SJSA1 (cell line): ENCODE measurements around the gene MAGEL2. TPM values are rescaled to one million over a fixed set of nuclear protein-coding genes. Genes with fewer than 3 reads are reported as not detected.

ENCODE experiments used
- DNase-seq, 2 experiments: peaks; one replicate each; pipeline ENCODE4 v3.0.0-alpha.2; 2015 to 2020; ENCODE audit warnings: low spot score in 2 of 2, low read depth in 1 of 2
- H3K27ac ChIP-seq: fragments of 250-450 bp; sonication (Bioruptor Pico); 2 replicates; pipeline ENCODE4 v1.5.1; 2020; ENCODE audit warnings: mild to moderate bottlenecking, moderate library complexity
- H3K27me3 ChIP-seq: fragments of 250-450 bp; sonication (Bioruptor Pico); replicated peaks from 2 replicates; pipeline ENCODE4 v1.5.1; 2020; ENCODE audit warnings: mild to moderate bottlenecking, moderate library complexity
- H3K36me3 ChIP-seq: fragments of 250-450 bp; sonication (Bioruptor Pico); 2 replicates; pipeline ENCODE4 v1.5.1; 2020; ENCODE audit warnings: mild to moderate bottlenecking
- H3K4me1 ChIP-seq: fragments of 250-450 bp; sonication (Bioruptor Pico); replicated peaks from 2 replicates; pipeline ENCODE4 v1.6.1; 2021; ENCODE audit warnings: mild to moderate bottlenecking
- H3K4me3 ChIP-seq: fragments of 250-450 bp; sonication (Bioruptor Pico); 2 replicates; pipeline ENCODE4 v1.5.1; 2020; ENCODE audit warnings: mild to moderate bottlenecking
- H3K9me3 ChIP-seq: fragments of 250-450 bp; sonication (Bioruptor Pico); replicated peaks from 2 replicates; pipeline ENCODE4 v1.5.1; 2020; ENCODE audit warnings: mild to moderate bottlenecking
- total RNA-seq: library from RNA; depleted of rRNA; stranded (reverse); fragments of >200 nt; shearing (Covaris generic); gene quantifications from 2 replicates; pipeline ENCODE4 v1.2.3, GENCODE V29; 2014; rRNA removed

Gene MAGEL2
- total RNA-seq = not detected in 2 replicates

GRCh38 chr15:23647421-23648370 is at the start of gene MAGEL2:
Gene MAGEL2 (minus strand): TSS chr15:23647867. CDS start chr15:23647742, 125 bp downstream.
- Histone ChIP-seq H3K36me3 (no peaks in the 10 kb centered on the region), H3K9me3 (0 out of 2 replicates have a peak, but pooled peaks cover 3% of the 10 kb centered on the region), H3K27me3 (no peaks in the 10 kb centered on the region), H3K27ac (no peak within 1 kb of the TSS), H3K4me1 (no peaks in the 10 kb centered on the region), H3K4me3 (no peak within 1 kb of the TSS)
- no peak for DNase-seq

GRCh38 chr15:23695282-23695681 is 47.6 kb upstream of the MAGEL2 start:
- no peak overlapping the region for H3K4me3 ChIP-seq

GRCh38 chr15:23694592-23694991 is 46.9 kb upstream of the MAGEL2 start:
- no peak overlapping the region for H3K27ac ChIP-seq
- no peaks in the 10 kb centered on the region for H3K27me3 ChIP-seq
- no peaks in the 10 kb centered on the region; the same call in 1 of the 2 replicates for H3K9me3 ChIP-seq
- H3K4me3 ChIP-seq = no peak overlapping the region
- no peak for DNase-seq
- H3K36me3 ChIP-seq = no peaks in the 10 kb centered on the region
- no peaks in the 10 kb centered on the region for H3K4me1 ChIP-seq

More at GRCh38 chr15:23695282-23695681, 47.6 kb upstream of the MAGEL2 start:
- H3K9me3 ChIP-seq = no peaks in the 10 kb centered on the region; the same call in 1 of the 2 replicates
- H3K36me3 ChIP-seq = no peaks in the 10 kb centered on the region
- no peaks in the 10 kb centered on the region for H3K4me1 ChIP-seq
- no peaks in the 10 kb centered on the region for H3K27me3 ChIP-seq
- H3K27ac ChIP-seq = no peak overlapping the region
- DNase-seq = no peak

GRCh38 chr15:23690450-23690852 is 42.8 kb upstream of the MAGEL2 start:
- no peaks in the 10 kb centered on the region for H3K27me3 ChIP-seq
- no peaks in the 10 kb centered on the region for H3K36me3 ChIP-seq
- H3K27ac ChIP-seq = no peak overlapping the region
- H3K9me3 ChIP-seq = no peaks in the 10 kb centered on the region; the same call in 1 of the 2 replicates
- no peak overlapping the region for H3K4me3 ChIP-seq
- DNase-seq = no peak
- H3K4me1 ChIP-seq = no peaks in the 10 kb centered on the region

GRCh38 chr15:23690015-23690414 is 42.3 kb upstream of the MAGEL2 start:
- no peak for DNase-seq
- Histone ChIP-seq H3K4me3 (no peak overlapping the region), H3K27ac (no peak overlapping the region), H3K4me1 (no peaks in the 10 kb centered on the region), H3K9me3 (no peaks in the 10 kb centered on the region; the same call in 1 of the 2 replicates), H3K27me3 (no peaks in the 10 kb centered on the region), H3K36me3 (no peaks in the 10 kb centered on the region)

- no peaks in the 10 kb centered on the region for H3K36me3 ChIP-seq
- no peaks in the 10 kb centered on the region; the same call in 1 of the 2 replicates for H3K9me3 ChIP-seq
- H3K27ac ChIP-seq = no peak within 1 kb of the TSS
- H3K27me3 ChIP-seq = no peaks in the 10 kb centered on the region
- peak; percentile 4 to 42 for DNase-seq
- H3K4me1 ChIP-seq = no peaks in the 10 kb centered on the region
- H3K4me3 ChIP-seq = peak within 1 kb of the TSS; percentile 34
These were observed 39.4 kb upstream of the MAGEL2 start, which contains the start of gene NDN for GRCh38 chr15:23687143-23687470. Gene NDN (minus strand): TSS chr15:23687305. CDS start chr15:23687217, 88 bp downstream.

- Histone ChIP-seq H3K4me3 (peak overlapping the region; percentile 34), H3K27ac (no peak overlapping the region), H3K4me1 (no peaks in the 10 kb centered on the region), H3K9me3 (no peaks in the 10 kb centered on the region; the same call in 1 of the 2 replicates), H3K36me3 (no peaks in the 10 kb centered on the region), H3K27me3 (no peaks in the 10 kb centered on the region)
- DNase-seq = peak in 1 of 2 experiments; percentile 6
These were observed 38.9 kb upstream of the MAGEL2 start for GRCh38 chr15:23686466-23687142.

GRCh38 chr15:23671481-23671880 is 23.8 kb upstream of the MAGEL2 start:
- Histone ChIP-seq H3K4me3 (no peak overlapping the region), H3K27me3 (no peaks in the 10 kb centered on the region), H3K9me3 (0 out of 2 replicates have a peak, but pooled peaks cover 2% of the 10 kb centered on the region), H3K36me3 (no peaks in the 10 kb centered on the region), H3K27ac (no peak overlapping the region), H3K4me1 (no peaks in the 10 kb centered on the region)
- no peak for DNase-seq

GRCh38 chr15:23670970-23671369 is 23.3 kb upstream of the MAGEL2 start:
- H3K4me3 ChIP-seq = no peak overlapping the region
- DNase-seq = no peak
- no peaks in the 10 kb centered on the region for H3K36me3 ChIP-seq
- H3K9me3 ChIP-seq = 0 out of 2 replicates have a peak, but pooled peaks cover 2% of the 10 kb centered on the region
- no peak overlapping the region for H3K27ac ChIP-seq
- H3K27me3 ChIP-seq = no peaks in the 10 kb centered on the region
- H3K4me1 ChIP-seq = no peaks in the 10 kb centered on the region

- DNase-seq = no peak
- Histone ChIP-seq H3K9me3 (peaks cover 7% of the 10 kb centered on the region; the same call in 1 of the 2 replicates), H3K36me3 (no peaks in the 10 kb centered on the region), H3K4me1 (no peaks in the 10 kb centered on the region), H3K4me3 (no peak overlapping the region), H3K27me3 (no peaks in the 10 kb centered on the region), H3K27ac (no peak overlapping the region)
These were observed 15.6 kb upstream of the MAGEL2 start for GRCh38 chr15:23663232-23663631.

- Histone ChIP-seq H3K27me3 (no peaks in the 10 kb centered on the region), H3K4me1 (no peaks in the 10 kb centered on the region), H3K36me3 (no peaks in the 10 kb centered on the region), H3K4me3 (no peak overlapping the region), H3K9me3 (0 out of 2 replicates have a peak, but pooled peaks cover 3% of the 10 kb centered on the region), H3K27ac (no peak overlapping the region)
- DNase-seq = no peak
These were observed 1.4 kb upstream of the MAGEL2 start for GRCh38 chr15:23648920-23649515.

GRCh38 chr15:23647001-23647295 is 719 bp downstream of the MAGEL2 start:
- no peak overlapping the region for H3K4me3 ChIP-seq
- H3K9me3 ChIP-seq = 0 out of 2 replicates have a peak, but pooled peaks cover 3% of the 10 kb centered on the region
- DNase-seq = no peak
- H3K27ac ChIP-seq = no peak overlapping the region
- no peaks in the 10 kb centered on the region for H3K27me3 ChIP-seq
- H3K36me3 ChIP-seq = no peaks in the 10 kb centered on the region
- no peaks in the 10 kb centered on the region for H3K4me1 ChIP-seq

- Histone ChIP-seq H3K36me3 (no peaks in the 10 kb centered on the region), H3K4me3 (no peak overlapping the region), H3K4me1 (no peaks in the 10 kb centered on the region), H3K27me3 (no peaks in the 10 kb centered on the region), H3K9me3 (0 out of 2 replicates have a peak, but pooled peaks cover 3% of the 10 kb centered on the region), H3K27ac (no peak overlapping the region)
- DNase-seq = no peak
These were observed 1.3 kb downstream of the MAGEL2 start for GRCh38 chr15:23646165-23647000.
